Body of pancreas (tissue), 2 donors: ENCODE results near the gene SFR1. TPM values are rescaled to one million over a fixed set of nuclear protein-coding genes. Genes with fewer than 3 reads are reported as not detected.

Experiments
- total RNA-seq, 2 donors: library from RNA; depleted of rRNA; stranded (reverse); fragments of >200 nt; gene quantifications; one replicate each; pipeline ENCODE4 v1.1.0, GENCODE V29; 2016

SFR1 gene
- total RNA-seq, 2 donors from 2014 or later = 3.3 to 5.2 TPM

Other genes starting within 250 kb of the SFR1 start
- 10 to 100 TPM in 1 of 2 donors, 1 to 10 TPM in 1; 5.9 to 32.2 TPM for gene STN1, start 204.0 kb upstream of the SFR1 start, total RNA-seq
- 10 to 100 TPM; 23.7 to 25.9 TPM for gene SLK, start 155.0 kb upstream of the SFR1 start, total RNA-seq
- gene COL17A1, start 36.3 kb upstream of the SFR1 start, total RNA-seq = 1 to 10 TPM in 1 of 2 donors, not detected in 1; 3.6 TPM
- gene CFAP43, start 110.2 kb downstream of the SFR1 start, total RNA-seq = 1 to 10 TPM; 2.3 to 4.0 TPM
- 10 to 100 TPM; 16.8 to 65.9 TPM for gene GSTO1, start 132.7 kb downstream of the SFR1 start, total RNA-seq
- 10 to 100 TPM in 1 of 2 donors, 1 to 10 TPM in 1; 9.6 to 26.5 TPM for gene GSTO2, start 147.0 kb downstream of the SFR1 start, total RNA-seq
- 1 to 10 TPM; 4.7 to 7.9 TPM for gene ITPRIP, start 216.3 kb downstream of the SFR1 start, total RNA-seq
- under 1 TPM in 1 of 2 donors, not detected in 1; 0.26 TPM for gene CFAP58, start 231.7 kb downstream of the SFR1 start, total RNA-seq